HepG2 (cell line): ENCODE measurements around the gene GTPBP6. TPM values are rescaled to one million over a fixed set of nuclear protein-coding genes. Genes with fewer than 3 reads are reported as not detected.

Source experiments
- AGO2 ChIP-seq: fragments of 200-400 bp; formaldehyde crosslinking; optimal IDR thresholded peaks from 2 replicates; pipeline ENCODE3; 2017; ENCODE audit warnings: mild to moderate bottlenecking, low read depth, low read length, moderate library complexity
- MXD4 ChIP-seq: IDR thresholded peaks from 2 replicates; pipeline ENCODE4 v1.6.1; 2016; ENCODE audit warnings: mild to moderate bottlenecking, missing biosample characterization, missing genetic modification reagents
- NR2F1 ChIP-seq, 2 experiments: fragments of 450-650 bp in 1 of 2; formaldehyde crosslinking in 1 of 2; IDR thresholded peaks; 2 replicates each; pipeline versions ENCODE4 v1.5.0 to v1.6.1; 2016 to 2020; ENCODE audit warnings: mild to moderate bottlenecking in 1 of 2, missing compliant biosample characterization in 1 of 2, missing genetic modification reagents in 1 of 2, moderate library complexity in 1 of 2
- POLR2G ChIP-seq: fragments of 200-400 bp; formaldehyde crosslinking; IDR thresholded peaks from 2 replicates; pipeline ENCODE4 v1.6.1; 2018; ENCODE audit warnings: mild to moderate bottlenecking, low read depth, low read length, moderate library complexity
- PTBP1 ChIP-seq: fragments of 200-400 bp; formaldehyde crosslinking; IDR thresholded peaks from 2 replicates; pipeline ENCODE4 v1.6.1; 2018; ENCODE audit warnings: low read length, low read depth; ENCODE audit not compliant: poor library complexity, severe bottlenecking
- RBFOX2 ChIP-seq: fragments of 200-400 bp; formaldehyde crosslinking; IDR thresholded peaks from 2 replicates; pipeline ENCODE4 v1.6.1; 2017; ENCODE audit warnings: low read depth, mild to moderate bottlenecking, low read length
- SRSF1 ChIP-seq: fragments of 200-400 bp; formaldehyde crosslinking; optimal IDR thresholded peaks from 2 replicates; pipeline ENCODE3; 2017; ENCODE audit warnings: mild to moderate bottlenecking, low read depth, low read length, moderate library complexity
- STAG1 ChIP-seq: sonication (generic); formaldehyde crosslinking; IDR thresholded peaks from 2 replicates; pipeline ENCODE4 v1.4.0; 2020; ENCODE audit warnings: missing genetic modification reagents
- SUZ12 ChIP-seq: fragments of 150-350 bp; IDR thresholded peaks from 2 replicates; pipeline ENCODE4 v1.6.1; 2014; ENCODE audit warnings: low read depth, low read length
- ZEB1 ChIP-seq: IDR thresholded peaks from 2 replicates; pipeline ENCODE4 v1.6.1; 2012; ENCODE audit warnings: mild to moderate bottlenecking, low read depth, inconsistent platforms; ENCODE audit not compliant: insufficient replicate concordance
- ZMYM3 ChIP-seq: sonication (generic); formaldehyde crosslinking; IDR thresholded peaks from 2 replicates; pipeline ENCODE4 v1.5.1; 2020; ENCODE audit warnings: mild to moderate bottlenecking, missing genetic modification reagents
- ZNF101 ChIP-seq: sonication (generic); formaldehyde crosslinking; IDR thresholded peaks from 2 replicates; pipeline ENCODE4 v1.4.0; 2020; ENCODE audit warnings: mild to moderate bottlenecking, low read depth, missing genetic modification reagents, borderline replicate concordance
- ZNF207 ChIP-seq: fragments of 450-650 bp; IDR thresholded peaks from 2 replicates; pipeline ENCODE4 v1.6.1; 2016; ENCODE audit warnings: antibody characterized with exemption, borderline replicate concordance
- ZNF354B ChIP-seq: sonication (generic); formaldehyde crosslinking; IDR thresholded peaks from 2 replicates; pipeline ENCODE4 v1.8.0; 2022; ENCODE audit warnings: mild to moderate bottlenecking, missing genetic modification reagents
- ZNF496 ChIP-seq: sonication (generic); formaldehyde crosslinking; IDR thresholded peaks from 2 replicates; pipeline ENCODE4 v1.8.1; 2023; ENCODE audit warnings: mild to moderate bottlenecking, moderate library complexity, missing genetic modification reagents; ENCODE audit not compliant: insufficient replicate concordance
- ZSCAN25 ChIP-seq: sonication (generic); formaldehyde crosslinking; IDR thresholded peaks from 2 replicates; pipeline ENCODE4 v1.8.0; 2022; ENCODE audit warnings: mild to moderate bottlenecking, missing genetic modification reagents
- polyA plus RNA-seq, 8 experiments: library from polyadenylated mRNA; depleted of rRNA in 3 of 8; stranded (reverse) in 7 of 8; unstranded in 1 of 8; fragments of >200 nt; fragmentation: Illumina TruSeq in 4 of 8; extraction: Trizol in 4 of 8; gene quantifications; 2 replicates each; pipeline versions ENCODE4 v1.2.1 to v1.2.3, GENCODE V29; 2011 to 2016; ENCODE audit warnings: low read depth in 4 of 8, missing spikeins in 1 of 8, mixed read lengths in 1 of 8; ENCODE audit not compliant: insufficient read depth in 1 of 8
- total RNA-seq, 5 experiments: library from RNA; depleted of rRNA; stranded (reverse); fragments of >200 nt; fragmentation: Illumina TruSeq; extraction: Trizol; gene quantifications; 2 replicates each; pipeline ENCODE4 v1.2.3, GENCODE V29; 2016; ENCODE audit warnings: low read depth in 1 of 5
- TF ChIP-seq, protein P1 (sequence below): sonication (generic); formaldehyde crosslinking; IDR thresholded peaks from 2 replicates; pipeline ENCODE4 v1.8.0; 2022; ENCODE audit warnings: mild to moderate bottlenecking, missing genetic modification reagents, moderate library complexity
- TF ChIP-seq, protein P2 (sequence below): sonication (generic); formaldehyde crosslinking; IDR thresholded peaks from 2 replicates; pipeline ENCODE4 v1.5.1; 2020; ENCODE audit warnings: mild to moderate bottlenecking, missing genetic modification reagents
- TF ChIP-seq, protein P3 (sequence below): sonication (generic); formaldehyde crosslinking; IDR thresholded peaks from 2 replicates; pipeline ENCODE4 v1.5.1; 2020; ENCODE audit warnings: mild to moderate bottlenecking, missing genetic modification reagents, moderate library complexity

The GTPBP6 gene
- total and polyA plus RNA-seq, 2 of the 13 experiments (the other 11 are each of a cell fraction or from before 2014, with no cell fraction given): 20.2 to 39.6 TPM

DNA sequence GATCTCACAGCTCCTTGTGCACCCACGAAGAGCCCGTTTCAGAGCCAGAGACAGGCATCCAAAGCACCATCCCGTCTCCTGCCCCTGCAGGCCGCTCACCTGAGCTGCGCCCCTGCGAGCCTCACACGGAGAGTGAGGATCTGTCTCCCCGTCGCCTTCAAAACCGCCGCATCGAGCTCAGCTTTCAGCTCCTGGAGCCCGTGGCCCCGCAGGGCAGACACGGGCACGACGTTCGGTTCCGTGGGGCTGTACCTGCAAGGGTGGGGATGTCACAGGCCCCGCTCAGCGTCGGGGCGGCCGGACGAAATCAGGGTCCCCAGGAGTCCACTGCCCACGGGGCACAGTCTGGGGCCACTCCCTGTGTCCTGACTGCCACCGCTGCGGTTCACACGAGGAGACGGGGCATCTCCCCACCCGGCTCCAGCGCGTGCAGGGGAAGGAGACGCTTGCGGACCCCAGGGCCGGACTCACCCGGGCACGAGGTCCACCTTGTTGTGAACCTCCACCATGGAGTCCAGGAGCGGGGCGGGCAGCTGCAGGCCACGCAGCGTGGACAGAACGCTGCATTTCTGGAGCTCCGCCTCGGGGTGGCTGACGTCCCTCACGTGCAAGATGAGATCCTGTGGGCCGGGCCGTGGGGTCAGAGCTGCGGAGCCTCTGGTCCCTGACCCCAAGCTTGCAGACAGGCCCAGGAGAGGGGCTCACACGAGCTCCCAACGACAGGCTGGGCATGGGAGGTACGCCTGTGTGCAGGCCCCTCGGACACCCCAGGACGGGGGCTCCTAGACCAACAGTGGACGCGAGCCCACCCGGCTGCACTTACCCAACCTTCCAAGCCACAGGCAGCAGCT is 11.1 kb downstream of the GTPBP6 start (continued):
- TF ChIP-seq AGO2 (peak; percentile 98), ZNF207 (no peak), SRSF1 (peak; percentile 75), ZSCAN25 (no peak), ZNF496 (CRISPR knock-in tag) (no peak), ZNF354B (no peak), MXD4 (CRISPR knock-in tag) (no peak), STAG1 (CRISPR knock-in tag) (no peak), RBFOX2 (peak; percentile 77), NR2F1 (CRISPR knock-in tag; IDR thresholded peaks at IDR 0.05) (no peak), SUZ12 (no peak), PTBP1 (peak; percentile 68), ZNF101 (CRISPR knock-in tag) (no peak), POLR2G (0 out of 2 replicates have a peak, but pooled peaks have one; percentile 23), ZMYM3 (CRISPR knock-in tag) (no peak), ZEB1 (no peak)
- TF ChIP-seq, protein P1, sequence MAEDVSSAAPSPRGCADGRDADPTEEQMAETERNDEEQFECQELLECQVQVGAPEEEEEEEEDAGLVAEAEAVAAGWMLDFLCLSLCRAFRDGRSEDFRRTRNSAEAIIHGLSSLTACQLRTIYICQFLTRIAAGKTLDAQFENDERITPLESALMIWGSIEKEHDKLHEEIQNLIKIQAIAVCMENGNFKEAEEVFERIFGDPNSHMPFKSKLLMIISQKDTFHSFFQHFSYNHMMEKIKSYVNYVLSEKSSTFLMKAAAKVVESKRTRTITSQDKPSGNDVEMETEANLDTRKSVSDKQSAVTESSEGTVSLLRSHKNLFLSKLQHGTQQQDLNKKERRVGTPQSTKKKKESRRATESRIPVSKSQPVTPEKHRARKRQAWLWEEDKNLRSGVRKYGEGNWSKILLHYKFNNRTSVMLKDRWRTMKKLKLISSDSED (CRISPR knock-in tag): no peak
- TF ChIP-seq, protein P2, sequence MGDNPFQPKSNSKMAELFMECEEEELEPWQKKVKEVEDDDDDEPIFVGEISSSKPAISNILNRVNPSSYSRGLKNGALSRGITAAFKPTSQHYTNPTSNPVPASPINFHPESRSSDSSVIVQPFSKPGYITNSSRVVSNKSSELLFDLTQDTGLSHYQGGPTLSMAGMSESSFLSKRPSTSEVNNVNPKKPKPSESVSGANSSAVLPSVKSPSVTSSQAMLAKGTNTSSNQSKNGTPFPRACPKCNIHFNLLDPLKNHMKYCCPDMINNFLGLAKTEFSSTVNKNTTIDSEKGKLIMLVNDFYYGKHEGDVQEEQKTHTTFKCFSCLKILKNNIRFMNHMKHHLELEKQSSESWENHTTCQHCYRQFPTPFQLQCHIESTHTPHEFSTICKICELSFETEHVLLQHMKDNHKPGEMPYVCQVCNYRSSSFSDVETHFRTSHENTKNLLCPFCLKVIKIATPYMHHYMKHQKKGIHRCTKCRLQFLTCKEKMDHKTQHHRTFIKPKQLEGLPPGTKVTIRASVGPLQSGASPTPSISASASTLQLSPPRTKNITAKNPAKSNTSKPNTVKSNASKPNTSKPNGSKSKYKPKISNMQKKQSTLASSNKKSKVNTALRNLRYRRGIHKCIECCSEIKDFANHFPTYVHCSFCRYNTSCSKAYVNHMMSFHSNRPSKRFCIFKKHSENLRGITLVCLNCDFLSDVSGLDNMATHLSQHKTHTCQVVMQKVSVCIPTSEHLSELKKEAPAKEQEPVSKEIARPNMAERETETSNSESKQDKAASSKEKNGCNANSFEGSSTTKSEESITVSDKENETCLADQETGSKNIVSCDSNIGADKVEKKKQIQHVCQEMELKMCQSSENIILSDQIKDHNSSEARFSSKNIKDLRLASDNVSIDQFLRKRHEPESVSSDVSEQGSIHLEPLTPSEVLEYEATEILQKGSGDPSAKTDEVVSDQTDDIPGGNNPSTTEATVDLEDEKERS (CRISPR knock-in tag): no peak
- TF ChIP-seq, protein P3, sequence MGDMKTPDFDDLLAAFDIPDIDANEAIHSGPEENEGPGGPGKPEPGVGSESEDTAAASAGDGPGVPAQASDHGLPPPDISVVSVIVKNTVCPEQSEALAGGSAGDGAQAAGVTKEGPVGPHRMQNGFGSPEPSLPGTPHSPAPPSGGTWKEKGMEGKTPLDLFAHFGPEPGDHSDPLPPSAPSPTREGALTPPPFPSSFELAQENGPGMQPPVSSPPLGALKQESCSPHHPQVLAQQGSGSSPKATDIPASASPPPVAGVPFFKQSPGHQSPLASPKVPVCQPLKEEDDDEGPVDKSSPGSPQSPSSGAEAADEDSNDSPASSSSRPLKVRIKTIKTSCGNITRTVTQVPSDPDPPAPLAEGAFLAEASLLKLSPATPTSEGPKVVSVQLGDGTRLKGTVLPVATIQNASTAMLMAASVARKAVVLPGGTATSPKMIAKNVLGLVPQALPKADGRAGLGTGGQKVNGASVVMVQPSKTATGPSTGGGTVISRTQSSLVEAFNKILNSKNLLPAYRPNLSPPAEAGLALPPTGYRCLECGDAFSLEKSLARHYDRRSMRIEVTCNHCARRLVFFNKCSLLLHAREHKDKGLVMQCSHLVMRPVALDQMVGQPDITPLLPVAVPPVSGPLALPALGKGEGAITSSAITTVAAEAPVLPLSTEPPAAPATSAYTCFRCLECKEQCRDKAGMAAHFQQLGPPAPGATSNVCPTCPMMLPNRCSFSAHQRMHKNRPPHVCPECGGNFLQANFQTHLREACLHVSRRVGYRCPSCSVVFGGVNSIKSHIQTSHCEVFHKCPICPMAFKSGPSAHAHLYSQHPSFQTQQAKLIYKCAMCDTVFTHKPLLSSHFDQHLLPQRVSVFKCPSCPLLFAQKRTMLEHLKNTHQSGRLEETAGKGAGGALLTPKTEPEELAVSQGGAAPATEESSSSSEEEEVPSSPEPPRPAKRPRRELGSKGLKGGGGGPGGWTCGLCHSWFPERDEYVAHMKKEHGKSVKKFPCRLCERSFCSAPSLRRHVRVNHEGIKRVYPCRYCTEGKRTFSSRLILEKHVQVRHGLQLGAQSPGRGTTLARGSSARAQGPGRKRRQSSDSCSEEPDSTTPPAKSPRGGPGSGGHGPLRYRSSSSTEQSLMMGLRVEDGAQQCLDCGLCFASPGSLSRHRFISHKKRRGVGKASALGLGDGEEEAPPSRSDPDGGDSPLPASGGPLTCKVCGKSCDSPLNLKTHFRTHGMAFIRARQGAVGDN (CRISPR knock-in tag): peak; percentile 35
